Endothelial cell (in vitro differentiated cells): Measurements from ENCODE around the gene PLAGL1. TPM values are rescaled to one million over a fixed set of nuclear protein-coding genes. Genes with fewer than 3 reads are reported as not detected.

Experiments
- DNase-seq: peaks from one replicate; pipeline ENCODE4 v3.0.0; 2021; ENCODE audit warnings: low spot score
- H3K27ac Mint-ChIP-seq: one replicate; pipeline ENCODE4 v1.8.0; 2021; ENCODE audit warnings: mixed read lengths, inconsistent platforms; ENCODE audit not compliant: unreplicated experiment
- H3K27me3 Mint-ChIP-seq: one replicate; pipeline ENCODE4 v1.8.0; 2021; ENCODE audit warnings: mild to moderate bottlenecking, moderate library complexity, mixed read lengths, inconsistent platforms; ENCODE audit not compliant: unreplicated experiment
- H3K36me3 Mint-ChIP-seq: one replicate; pipeline ENCODE4 v1.8.0; 2021; ENCODE audit warnings: mild to moderate bottlenecking, low read depth, mixed read lengths, inconsistent platforms; ENCODE audit not compliant: unreplicated experiment
- H3K4me1 Mint-ChIP-seq: one replicate; pipeline ENCODE4 v1.8.0; 2021; ENCODE audit warnings: mild to moderate bottlenecking, mixed read lengths, inconsistent platforms; ENCODE audit not compliant: unreplicated experiment
- H3K4me3 Mint-ChIP-seq: one replicate; pipeline ENCODE4 v1.8.0; 2021; ENCODE audit warnings: mild to moderate bottlenecking, mixed read lengths, inconsistent platforms; ENCODE audit not compliant: unreplicated experiment
- H3K9me3 Mint-ChIP-seq: one replicate; pipeline ENCODE4 v1.8.0; 2021; ENCODE audit warnings: mixed read lengths, inconsistent platforms; ENCODE audit not compliant: unreplicated experiment
- total RNA-seq: library from RNA; stranded (reverse); fragmentation: NEBNext Ultra II Directional; extraction: Animal tissue kit (Norgen Biotek cat#: 25700); gene quantifications from one replicate; pipeline ENCODE4 v1.2.1, GENCODE V29; 2021; ENCODE audit not compliant: unreplicated experiment
- TF ChIP-seq, protein P1 (sequence below): fragments of 200-600 bp; sonication (generic); IDR thresholded peaks from one replicate; pipeline ENCODE4 v1.5.0; 2021; ENCODE audit warnings: antibody characterized with exemption; ENCODE audit not compliant: unreplicated experiment

PLAGL1 gene
- total RNA-seq, 1 donor from 2014 or later = 294 TPM

DNA sequence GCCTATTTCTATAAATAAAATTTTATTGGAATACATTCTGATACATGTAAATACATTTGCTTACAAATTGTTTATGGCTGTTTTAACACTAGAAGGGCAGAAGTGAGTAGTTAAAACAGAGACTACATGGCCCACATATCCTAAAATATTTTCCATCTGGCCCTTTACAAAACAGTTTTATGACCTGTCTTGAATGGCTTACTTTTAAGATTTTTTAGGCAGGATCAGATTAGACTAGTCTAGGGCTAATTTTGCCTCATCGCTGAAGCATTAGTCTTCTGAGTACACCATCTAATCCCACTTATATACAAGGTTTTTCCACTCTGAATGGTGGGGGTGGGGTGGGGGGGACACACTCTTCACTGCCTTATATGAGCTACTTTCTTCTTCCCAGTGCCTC lies 27.1 kb downstream of the PLAGL1 start:
- H3K4me3 Mint-ChIP-seq = no peak overlapping the region
- H3K27ac Mint-ChIP-seq = no peak overlapping the region
- TF ChIP-seq, protein P1, sequence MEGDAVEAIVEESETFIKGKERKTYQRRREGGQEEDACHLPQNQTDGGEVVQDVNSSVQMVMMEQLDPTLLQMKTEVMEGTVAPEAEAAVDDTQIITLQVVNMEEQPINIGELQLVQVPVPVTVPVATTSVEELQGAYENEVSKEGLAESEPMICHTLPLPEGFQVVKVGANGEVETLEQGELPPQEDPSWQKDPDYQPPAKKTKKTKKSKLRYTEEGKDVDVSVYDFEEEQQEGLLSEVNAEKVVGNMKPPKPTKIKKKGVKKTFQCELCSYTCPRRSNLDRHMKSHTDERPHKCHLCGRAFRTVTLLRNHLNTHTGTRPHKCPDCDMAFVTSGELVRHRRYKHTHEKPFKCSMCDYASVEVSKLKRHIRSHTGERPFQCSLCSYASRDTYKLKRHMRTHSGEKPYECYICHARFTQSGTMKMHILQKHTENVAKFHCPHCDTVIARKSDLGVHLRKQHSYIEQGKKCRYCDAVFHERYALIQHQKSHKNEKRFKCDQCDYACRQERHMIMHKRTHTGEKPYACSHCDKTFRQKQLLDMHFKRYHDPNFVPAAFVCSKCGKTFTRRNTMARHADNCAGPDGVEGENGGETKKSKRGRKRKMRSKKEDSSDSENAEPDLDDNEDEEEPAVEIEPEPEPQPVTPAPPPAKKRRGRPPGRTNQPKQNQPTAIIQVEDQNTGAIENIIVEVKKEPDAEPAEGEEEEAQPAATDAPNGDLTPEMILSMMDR = no peak
- H3K9me3 Mint-ChIP-seq = no peaks in the 10 kb centered on the region
- DNase-seq = no peak
- peaks cover 10% of the 10 kb centered on the region for H3K4me1 Mint-ChIP-seq
- no peaks in the 10 kb centered on the region for H3K36me3 Mint-ChIP-seq
- H3K27me3 Mint-ChIP-seq = peaks cover 1% of the 10 kb centered on the region

DNA sequence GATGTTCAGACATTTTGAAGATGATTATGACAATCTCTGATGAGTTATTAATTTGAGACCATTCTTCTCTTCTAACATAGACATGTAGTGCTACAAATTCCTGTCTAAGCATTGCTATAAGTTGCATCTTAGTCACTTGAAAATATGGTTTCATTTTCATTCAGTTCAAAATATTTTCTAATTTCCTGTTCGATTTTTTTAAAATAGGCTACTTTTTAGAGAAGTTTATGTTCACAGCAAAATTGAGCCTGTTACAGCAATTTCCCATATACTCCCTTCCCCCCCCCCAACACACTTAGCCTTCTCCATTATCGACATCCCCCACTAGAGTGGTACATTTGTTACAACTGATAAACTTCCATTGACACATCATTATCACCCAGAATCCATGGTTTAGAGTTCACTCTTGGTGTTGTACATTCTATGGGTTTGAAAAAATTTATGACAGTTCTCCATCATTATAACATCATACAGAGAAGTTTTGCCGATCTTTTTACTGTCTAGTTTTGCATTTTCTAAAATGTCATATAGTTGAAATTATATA lies 31.2 kb downstream of the PLAGL1 start:
- no peak for DNase-seq
- TF ChIP-seq, protein P1 = no peak

GRCh38 chr6:143974089-143974488 lies 34.0 kb downstream of the PLAGL1 start:
- H3K4me3 Mint-ChIP-seq = no peak overlapping the region
- H3K4me1 Mint-ChIP-seq = peaks cover 61% of the 10 kb centered on the region
- H3K36me3 Mint-ChIP-seq = peaks cover under 1% of the 10 kb centered on the region
- H3K27ac Mint-ChIP-seq = peak overlapping the region; percentile 99
- DNase-seq = no peak
- TF ChIP-seq, protein P1 = no peak
- no peaks in the 10 kb centered on the region for H3K9me3 Mint-ChIP-seq
- H3K27me3 Mint-ChIP-seq = peaks cover 1% of the 10 kb centered on the region

More for the DNA sequence above, 31.2 kb downstream of the PLAGL1 start:
- Mint-ChIP-seq H3K4me3 (no peak overlapping the region), H3K27me3 (peaks cover 1% of the 10 kb centered on the region), H3K36me3 (no peaks in the 10 kb centered on the region), H3K27ac (no peak overlapping the region), H3K4me1 (peaks cover 40% of the 10 kb centered on the region), H3K9me3 (no peaks in the 10 kb centered on the region)

DNA sequence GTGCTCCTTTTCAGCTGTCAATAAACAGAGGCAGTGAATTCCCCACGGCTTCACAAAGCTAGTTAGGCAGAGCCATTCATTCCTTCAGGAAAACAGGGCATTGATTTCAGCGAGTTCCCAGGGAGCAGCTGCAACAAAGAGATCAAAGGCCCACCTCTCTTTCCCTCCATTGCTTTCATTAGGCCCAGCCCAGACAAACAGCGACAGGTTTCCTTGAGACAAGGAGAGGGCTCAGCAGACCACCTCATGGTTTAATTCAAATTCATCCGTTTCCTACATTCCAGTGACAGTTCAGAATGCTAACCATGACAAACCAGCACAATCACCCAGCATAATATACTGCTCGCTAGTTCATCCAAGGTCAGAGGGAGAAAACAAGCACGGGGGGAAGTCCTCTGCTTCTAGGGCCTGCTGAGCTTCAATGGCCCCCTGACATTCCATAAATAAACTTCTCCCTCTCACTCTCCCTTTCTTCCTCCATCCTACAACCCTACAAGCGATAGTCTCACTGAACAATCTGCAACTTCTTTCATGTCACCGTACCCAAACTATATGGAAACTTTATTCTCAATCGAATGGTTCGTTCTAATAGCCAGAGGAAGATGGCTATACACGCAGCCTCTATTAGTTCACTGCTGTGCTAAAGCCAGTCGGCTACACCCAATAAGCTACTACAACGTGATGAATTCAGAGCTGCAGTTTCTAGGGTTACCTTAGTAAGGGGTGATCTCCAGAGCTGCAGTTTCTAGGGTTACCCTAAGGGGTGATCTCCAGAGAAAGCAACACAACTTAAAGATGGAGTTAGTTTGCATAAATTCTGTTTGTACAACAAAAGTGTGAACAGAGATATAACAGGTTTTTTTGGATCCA lies 34.7 kb downstream of the PLAGL1 start:
- H3K4me3 Mint-ChIP-seq = no peak overlapping the region
- TF ChIP-seq, protein P1 = no peak
- H3K27ac Mint-ChIP-seq = peak overlapping the region; percentile 99
- H3K36me3 Mint-ChIP-seq = peaks cover 6% of the 10 kb centered on the region
- H3K4me1 Mint-ChIP-seq = peaks cover 68% of the 10 kb centered on the region
- peaks cover 1% of the 10 kb centered on the region for H3K27me3 Mint-ChIP-seq
- H3K9me3 Mint-ChIP-seq = no peaks in the 10 kb centered on the region
- peak; percentile 33 for DNase-seq
